SU-DHL-6 (cell line): Measurements from ENCODE around the gene ZNF175.

Source experiments
- EZH2phosphoT487 ChIP-seq: fragments of 200-600 bp; sonication (generic), shearing (Covaris generic); conservative IDR thresholded peaks from 2 replicates; pipeline ENCODE4 v1.6.1; 2018; ENCODE audit warnings: mild to moderate bottlenecking, antibody characterized with exemption, low read length, moderate library complexity, mixed read lengths
- TF ChIP-seq, protein P1 (sequence below): fragments of 200-600 bp; sonication (generic); IDR thresholded peaks from one replicate; pipeline ENCODE4 v1.5.1; 2017; ENCODE audit warnings: antibody characterized with exemption, mild to moderate bottlenecking, low read length, moderate library complexity; ENCODE audit not compliant: insufficient read depth, poor library complexity, severe bottlenecking

DNA sequence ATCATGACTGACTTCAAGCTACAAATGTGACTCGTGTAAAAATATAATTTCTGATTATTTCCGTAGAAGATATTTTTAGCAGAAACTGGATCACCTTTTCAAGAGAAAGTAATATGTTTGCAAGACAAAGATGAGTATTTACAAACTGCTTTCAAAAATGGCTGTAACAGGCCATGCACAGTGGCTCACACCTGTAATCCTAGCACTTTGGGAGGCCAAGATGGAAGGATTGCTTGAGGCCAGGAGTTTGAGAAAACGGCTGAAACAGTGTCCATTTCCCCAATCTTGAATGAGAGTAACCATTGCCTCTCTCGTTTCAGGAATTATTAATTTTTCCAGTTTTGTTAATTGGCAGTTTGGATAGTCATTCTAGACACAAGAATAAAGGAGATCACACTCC is 3.5 kb upstream of the ZNF175 start:
- TF ChIP-seq, protein P1, sequence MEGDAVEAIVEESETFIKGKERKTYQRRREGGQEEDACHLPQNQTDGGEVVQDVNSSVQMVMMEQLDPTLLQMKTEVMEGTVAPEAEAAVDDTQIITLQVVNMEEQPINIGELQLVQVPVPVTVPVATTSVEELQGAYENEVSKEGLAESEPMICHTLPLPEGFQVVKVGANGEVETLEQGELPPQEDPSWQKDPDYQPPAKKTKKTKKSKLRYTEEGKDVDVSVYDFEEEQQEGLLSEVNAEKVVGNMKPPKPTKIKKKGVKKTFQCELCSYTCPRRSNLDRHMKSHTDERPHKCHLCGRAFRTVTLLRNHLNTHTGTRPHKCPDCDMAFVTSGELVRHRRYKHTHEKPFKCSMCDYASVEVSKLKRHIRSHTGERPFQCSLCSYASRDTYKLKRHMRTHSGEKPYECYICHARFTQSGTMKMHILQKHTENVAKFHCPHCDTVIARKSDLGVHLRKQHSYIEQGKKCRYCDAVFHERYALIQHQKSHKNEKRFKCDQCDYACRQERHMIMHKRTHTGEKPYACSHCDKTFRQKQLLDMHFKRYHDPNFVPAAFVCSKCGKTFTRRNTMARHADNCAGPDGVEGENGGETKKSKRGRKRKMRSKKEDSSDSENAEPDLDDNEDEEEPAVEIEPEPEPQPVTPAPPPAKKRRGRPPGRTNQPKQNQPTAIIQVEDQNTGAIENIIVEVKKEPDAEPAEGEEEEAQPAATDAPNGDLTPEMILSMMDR: no peak
- no peak for TF ChIP-seq EZH2phosphoT487
